Stomach (tissue), 9 donors: Measurements from ENCODE around the gene HERPUD2. TPM values are rescaled to one million over a fixed set of nuclear protein-coding genes. Genes with fewer than 3 reads are reported as not detected.

Experiments used
- DNase-seq, 2 donors: peaks; one replicate each; pipeline versions ENCODE4 v3.0.0 to v3.0.0-alpha.2; 2013 to 2019
- H3K27ac ChIP-seq, 5 donors: fragments of 200-600 bp in 4 of 5; sonication (generic) in 4 of 5; one replicate each; pipeline ENCODE4 v1.5.1; 2013 to 2019; ENCODE audit warnings: mild to moderate bottlenecking in 1 of 5, moderate library complexity in 1 of 5
- H3K27me3 ChIP-seq, 3 donors: fragments of 200-600 bp; sonication (generic); one replicate each; pipeline ENCODE4 v1.5.1; 2017 to 2019; ENCODE audit warnings: mixed run types in 1 of 3
- H3K36me3 ChIP-seq, 4 donors: fragments of 200-600 bp; sonication (generic); 1 replicate in 3 of 4; 2 replicates in 1 of 4; pipeline ENCODE4 v1.5.1; 2016 to 2019
- H3K4me1 ChIP-seq, 4 donors: fragments of 200-600 bp; sonication (generic); one replicate each; pipeline ENCODE4 v1.5.1; 2016 to 2019
- H3K4me3 ChIP-seq, 4 donors: fragments of 200-600 bp; sonication (generic) in 3 of 4; one replicate each; pipeline ENCODE4 v1.5.1; 2016 to 2019; ENCODE audit warnings: mild to moderate bottlenecking in 1 of 4
- H3K9me3 ChIP-seq, 4 donors: fragments of 200-600 bp; sonication (generic); one replicate each; pipeline ENCODE4 v1.5.1; 2016 to 2019
- CTCF ChIP-seq, 7 experiments: fragments of 450-650 bp in 4 of 7; fragments of 200-600 bp in 3 of 7; sonication (generic) in 3 of 7; IDR thresholded peaks; one replicate each; pipeline ENCODE4 v1.5.1; 2016 to 2019; ENCODE audit warnings: antibody characterized with exemption in 7 of 7, control low read depth in 2 of 7, mild to moderate bottlenecking in 1 of 7
- EP300 ChIP-seq: sonication (generic); formaldehyde crosslinking; IDR thresholded peaks from one replicate; pipeline ENCODE4 v1.6.1; 2017; ENCODE audit warnings: antibody characterized with exemption
- POLR2A ChIP-seq, 4 donors: fragments of 450-650 bp; IDR thresholded peaks; one replicate each; pipeline ENCODE4 v1.6.1; 2016; ENCODE audit warnings: antibody characterized with exemption in 4 of 4, control low read depth in 2 of 4, mild to moderate bottlenecking in 1 of 4, moderate library complexity in 1 of 4
- POLR2AphosphoS5 ChIP-seq, 3 donors: sonication (generic); formaldehyde crosslinking; IDR thresholded peaks; one replicate each; pipeline ENCODE4 v1.6.1; 2016; ENCODE audit warnings: antibody characterized with exemption in 3 of 3
- WGBS, 5 donors: extraction: QIAGEN DNeasy Blood & Tissue Kit in 3 of 5; methylation state at CpG; one replicate each; pipeline versions ENCODE4 v1.1.5 to v1.1.7; 2013 to 2018; 5-methylcytosine and 5-hydroxymethylcytosine counted together
- intact Hi-C: fragments of 100-400 bp; cut with DNase I; formaldehyde crosslinking; loops from one replicate; pipeline ENCODE4 v1.15.1; 2023; ENCODE audit warnings: low total_unique reads
- polyA plus RNA-seq, 3 donors: library from polyadenylated mRNA; stranded (reverse); fragments of 200-250 nt; gene quantifications; one replicate each; pipeline ENCODE4 v1.2.3, GENCODE V29; 2013
- total RNA-seq, 5 donors: library from RNA; depleted of rRNA; stranded (reverse); fragments of >200 nt; gene quantifications; one replicate each; pipeline versions ENCODE4 v1.1.0 to v1.2.3, GENCODE V29; 2014 to 2016
- donor health status: healthy with polysubstance abuse.
- donor health status: Bipolar disorder and iron deficiency.
- donor health status: healthy.

The HERPUD2 gene
- total and polyA plus RNA-seq, 8 donors: 1.4 to 26.7 (median 9.0) TPM

- Histone ChIP-seq H3K4me1 (no peaks in the 10 kb centered on the region), H3K27me3 (no peaks in the 10 kb centered on the region), H3K36me3 (no peaks in the 10 kb centered on the region), H3K9me3 (no peaks in the 10 kb centered on the region), H3K27ac (no peak overlapping the region), H3K4me3 (no peak overlapping the region)
- intact Hi-C loops: no loop called here
- TF ChIP-seq EP300 (no peak), CTCF (IDR thresholded peaks at IDR 0.05) (no peak), POLR2AphosphoS5 (IDR thresholded peaks at IDR 0.05) (no peak), POLR2A (IDR thresholded peaks at IDR 0.05) (no peak)
- 67 to 93% (median 71%) methylated on average over 1 of the region's 1 CpG for WGBS, 5 donors
- no peak for DNase-seq
Measured at GRCh38 chr7:35599645-35600044, 95.3 kb downstream of the HERPUD2 start.

GRCh38 chr7:35599061-35599460, 95.9 kb downstream of the HERPUD2 start:
- 46 to 95% (median 50%) methylated on average over 2 of the region's 2 CpGs for WGBS, 5 donors
- no peaks in the 10 kb centered on the region for H3K36me3 ChIP-seq

GRCh38 chr7:35596061-35596460, 98.9 kb downstream of the HERPUD2 start:
- intact Hi-C loops: no loop called here

More at GRCh38 chr7:35599061-35599460, 95.9 kb downstream of the HERPUD2 start:
- Histone ChIP-seq H3K27me3 (no peaks in the 10 kb centered on the region), H3K27ac (no peak overlapping the region), H3K9me3 (no peaks in the 10 kb centered on the region), H3K4me1 (no peaks in the 10 kb centered on the region), H3K4me3 (no peak overlapping the region)
- TF ChIP-seq CTCF (IDR thresholded peaks at IDR 0.05) (no peak), POLR2AphosphoS5 (IDR thresholded peaks at IDR 0.05) (no peak), POLR2A (IDR thresholded peaks at IDR 0.05) (no peak), EP300 (no peak)
- no peak for DNase-seq
- intact Hi-C loops: no loop called here

GRCh38 chr7:35593899-35594298, 101.0 kb downstream of the HERPUD2 start:
- Histone ChIP-seq H3K4me3 (no peak overlapping the region), H3K36me3 (no peaks in the 10 kb centered on the region), H3K9me3 (no peaks in the 10 kb centered on the region), H3K27ac (no peak overlapping the region), H3K4me1 (no peaks in the 10 kb centered on the region), H3K27me3 (no peaks in the 10 kb centered on the region)
- intact Hi-C loops: no loop called here
- TF ChIP-seq EP300 (no peak), POLR2AphosphoS5 (IDR thresholded peaks at IDR 0.05) (no peak), CTCF (IDR thresholded peaks at IDR 0.05) (no peak)
- no peak for DNase-seq
- 70 to 74% (median 71%) methylated on average over 8 of the region's 8 CpGs for WGBS, 5 donors

More at GRCh38 chr7:35596061-35596460, 98.9 kb downstream of the HERPUD2 start:
- peak in 1 of 2 donors; percentile 17 for DNase-seq
- TF ChIP-seq POLR2AphosphoS5 (IDR thresholded peaks at IDR 0.05) (no peak), EP300 (no peak), POLR2A (IDR thresholded peaks at IDR 0.05) (no peak), CTCF (IDR thresholded peaks at IDR 0.05) (no peak)
- no peaks in the 10 kb centered on the region for H3K36me3 ChIP-seq
- no peaks in the 10 kb centered on the region for H3K9me3 ChIP-seq
- 56 to 65% (median 62%) methylated on average over 2 of the region's 2 CpGs for WGBS, 5 donors
- no peaks in the 10 kb centered on the region for H3K27me3 ChIP-seq
- H3K27ac ChIP-seq: peak overlapping the region in 1 of 5 donors; percentile 30
- H3K4me1 ChIP-seq: no peaks in the 10 kb centered on the region
- H3K4me3 ChIP-seq: no peak overlapping the region
